Left ventricle myocardium superior (tissue), 1 donor: ENCODE results near the gene USP48. TPM values are rescaled to one million over a fixed set of nuclear protein-coding genes. Genes with fewer than 3 reads are reported as not detected.
"Not testable (repeated sequence)": the region's sequence is repeated elsewhere in the genome, so short reads cannot be mapped to it uniquely, and the experiment has no call there.

Experiments
- ATAC-seq: fragments of 200-7000 bp; cut with Tn5 transposase; one replicate; pipeline ENCODE4 v1.9.1; 2020; ENCODE audit warnings: mild to moderate bottlenecking, moderate library complexity
- DNase-seq: peaks from one replicate; pipeline ENCODE4 v3.0.0-alpha.2; 2020
- intact Hi-C: fragments of 100-400 bp; cut with micrococcal nuclease; formaldehyde crosslinking; loops from one replicate; pipeline ENCODE4 v1.11.0; 2022
- total RNA-seq: library from RNA; stranded (reverse); fragmentation: NEBNext Ultra II Directional; extraction: Animal tissue kit (Norgen Biotek cat#: 25700); gene quantifications from one replicate; pipeline ENCODE4 v1.2.1, GENCODE V29; 2021
- donor health status: DM: no; HTN: yes; CAD: no; lungs with severe emphysema.

The USP48 gene
- total RNA-seq, 1 donor from 2014 or later, result 40.3 TPM

DNA sequence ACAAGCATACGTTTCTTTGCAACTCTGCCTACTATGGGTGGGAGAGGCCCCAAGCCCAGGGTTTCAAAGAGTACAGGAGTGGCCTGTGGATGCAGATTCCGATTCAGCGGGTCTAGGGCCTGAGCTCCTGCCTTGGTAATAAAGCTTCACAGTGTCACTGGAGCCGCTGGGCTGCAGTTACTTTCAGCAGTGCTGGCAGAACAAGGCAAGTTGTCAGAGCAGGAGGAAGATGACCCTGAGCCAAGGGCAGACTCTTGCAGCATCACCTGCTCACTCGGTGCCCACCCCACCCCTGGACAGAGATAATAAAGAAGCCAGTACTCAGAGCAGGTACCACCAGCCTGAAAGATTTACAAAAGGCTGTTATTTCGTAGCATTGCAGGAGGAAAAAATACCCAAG, 105.8 kb downstream of the USP48 start:
- DNase-seq (no peak), ATAC-seq (no peak)
- intact Hi-C loops, result no loop called here

DNA sequence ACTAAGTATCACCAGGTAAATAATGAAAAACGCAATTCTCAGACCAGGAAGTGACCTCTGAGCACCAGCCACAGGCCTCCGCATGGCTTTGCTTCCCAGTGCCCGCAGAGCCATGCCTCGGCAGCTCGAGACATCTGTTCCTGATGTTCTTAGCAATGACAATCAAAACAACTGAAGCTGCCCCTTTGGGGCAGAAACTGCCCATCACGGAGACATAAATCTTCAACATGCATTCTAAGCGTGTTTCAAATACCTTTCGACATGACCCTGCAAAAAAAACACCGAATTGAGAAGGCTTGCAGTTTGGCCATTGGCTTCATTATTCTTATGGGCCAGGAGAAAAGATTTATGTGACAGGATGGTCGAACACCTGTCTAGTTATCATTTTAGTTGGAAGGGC, 108.0 kb downstream of the USP48 start:
- ATAC-seq (no peak), DNase-seq (no peak)
- intact Hi-C loops, result no loop called here

DNA sequence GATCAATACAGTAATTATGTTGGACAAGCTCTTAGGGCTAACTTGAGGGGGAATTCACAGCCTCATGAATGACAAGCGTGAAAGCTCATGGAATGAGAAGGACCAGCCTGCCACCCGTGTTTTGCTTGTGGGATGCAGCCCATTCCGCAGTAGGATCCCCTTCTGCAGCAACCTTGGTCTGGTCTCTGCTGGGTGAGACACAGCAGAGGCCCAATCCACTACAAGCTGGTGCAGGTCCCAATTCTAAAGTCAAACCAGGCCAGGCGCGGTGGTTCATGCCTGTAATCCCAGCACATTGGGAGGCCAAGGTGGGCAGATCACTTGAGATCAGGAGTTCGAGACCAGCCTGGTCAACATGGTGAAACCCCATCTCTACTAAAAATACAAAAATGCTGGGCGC, 109.1 kb downstream of the USP48 start:
- DNase-seq, ATAC-seq, intact Hi-C loops: not testable (repeated sequence)

DNA sequence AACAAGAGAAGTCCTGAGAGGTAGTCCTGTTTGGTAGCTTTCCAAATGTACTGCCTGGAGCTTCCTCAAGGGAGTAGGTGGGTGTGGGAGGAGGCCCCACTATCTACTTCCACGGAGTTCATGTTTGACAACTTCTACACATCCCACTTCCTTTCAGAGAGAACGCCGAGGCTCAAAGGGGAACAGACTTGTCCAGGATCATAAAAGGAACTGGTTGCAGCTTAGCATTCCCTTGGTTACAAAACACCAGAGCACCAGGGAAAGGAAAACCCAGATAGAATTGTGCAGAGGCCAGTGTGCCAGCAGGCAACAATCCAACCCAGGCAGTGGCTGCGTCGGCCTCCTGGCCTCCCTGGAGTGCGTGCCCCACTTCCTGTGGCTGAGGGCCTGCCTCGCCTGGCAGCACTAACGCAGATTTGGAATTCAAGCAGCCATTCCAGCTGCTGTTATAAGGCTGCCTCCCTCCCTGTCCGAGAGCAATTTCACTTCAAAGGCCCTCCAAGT, 109.6 kb downstream of the USP48 start:
- DNase-seq (peak; percentile 87), ATAC-seq (peak; percentile 85)
- intact Hi-C loops, result no loop called here

DNA sequence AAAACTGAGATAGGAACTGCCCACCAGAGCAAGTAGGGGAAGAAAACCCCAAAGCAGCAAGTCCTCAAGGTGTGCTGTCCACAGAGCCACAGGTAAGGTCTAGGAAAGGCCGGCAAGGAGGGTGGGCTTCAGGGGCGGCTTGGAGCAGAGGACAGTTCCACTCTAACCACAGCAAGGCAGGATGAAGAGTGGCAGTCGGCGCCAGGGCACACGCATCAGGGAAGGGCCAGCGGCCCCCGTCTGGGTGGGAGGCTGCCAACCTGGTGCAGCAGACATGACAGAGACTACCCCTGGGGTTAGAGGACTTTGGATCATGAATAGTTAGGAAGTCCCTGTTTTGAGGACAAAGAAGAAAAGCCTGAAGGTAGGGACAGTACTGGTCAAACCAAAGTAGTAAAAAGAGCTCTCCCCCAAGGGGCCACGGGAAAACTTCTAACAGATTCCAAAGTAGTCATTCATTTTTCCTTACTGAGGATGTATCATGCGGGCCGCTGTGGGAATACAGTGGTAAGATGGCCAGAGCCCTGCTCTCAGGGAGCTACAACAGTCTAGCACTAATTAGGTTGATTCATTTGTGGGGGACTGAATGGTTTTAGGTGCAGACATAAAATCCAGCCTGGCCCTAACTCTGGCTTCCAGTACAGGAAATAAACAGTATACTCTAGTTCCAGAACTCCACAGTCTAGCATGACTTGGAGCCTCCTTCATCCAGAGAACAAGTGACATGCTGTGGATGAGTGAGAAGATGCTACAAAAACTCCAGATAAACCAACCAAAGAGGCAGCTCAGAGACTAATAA, 110.3 kb downstream of the USP48 start:
- intact Hi-C loops, result no loop called here
- ATAC-seq, result no peak
- no peak for DNase-seq

DNA sequence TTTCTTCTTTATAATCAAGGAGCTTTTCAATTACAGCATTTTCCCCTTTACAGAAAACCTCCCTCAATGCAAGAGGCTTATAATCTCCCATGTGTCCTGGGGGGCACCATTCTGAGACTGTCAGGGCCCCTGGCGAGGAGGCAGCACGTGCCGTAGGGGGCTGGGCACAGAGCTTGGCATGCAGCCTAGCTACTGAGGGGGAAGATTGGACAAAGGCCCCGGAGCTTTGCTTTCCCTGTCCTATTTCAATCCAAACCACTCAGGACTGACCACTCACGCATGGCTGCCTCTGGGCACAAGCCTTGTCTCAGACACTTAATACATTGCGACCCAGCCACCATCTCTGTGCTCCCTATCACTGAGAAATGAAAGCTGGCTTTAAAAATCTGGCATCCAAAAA, 111.0 kb downstream of the USP48 start:
- DNase-seq (no peak), ATAC-seq (peak; percentile 8)
- intact Hi-C loops, result no loop called here

DNA sequence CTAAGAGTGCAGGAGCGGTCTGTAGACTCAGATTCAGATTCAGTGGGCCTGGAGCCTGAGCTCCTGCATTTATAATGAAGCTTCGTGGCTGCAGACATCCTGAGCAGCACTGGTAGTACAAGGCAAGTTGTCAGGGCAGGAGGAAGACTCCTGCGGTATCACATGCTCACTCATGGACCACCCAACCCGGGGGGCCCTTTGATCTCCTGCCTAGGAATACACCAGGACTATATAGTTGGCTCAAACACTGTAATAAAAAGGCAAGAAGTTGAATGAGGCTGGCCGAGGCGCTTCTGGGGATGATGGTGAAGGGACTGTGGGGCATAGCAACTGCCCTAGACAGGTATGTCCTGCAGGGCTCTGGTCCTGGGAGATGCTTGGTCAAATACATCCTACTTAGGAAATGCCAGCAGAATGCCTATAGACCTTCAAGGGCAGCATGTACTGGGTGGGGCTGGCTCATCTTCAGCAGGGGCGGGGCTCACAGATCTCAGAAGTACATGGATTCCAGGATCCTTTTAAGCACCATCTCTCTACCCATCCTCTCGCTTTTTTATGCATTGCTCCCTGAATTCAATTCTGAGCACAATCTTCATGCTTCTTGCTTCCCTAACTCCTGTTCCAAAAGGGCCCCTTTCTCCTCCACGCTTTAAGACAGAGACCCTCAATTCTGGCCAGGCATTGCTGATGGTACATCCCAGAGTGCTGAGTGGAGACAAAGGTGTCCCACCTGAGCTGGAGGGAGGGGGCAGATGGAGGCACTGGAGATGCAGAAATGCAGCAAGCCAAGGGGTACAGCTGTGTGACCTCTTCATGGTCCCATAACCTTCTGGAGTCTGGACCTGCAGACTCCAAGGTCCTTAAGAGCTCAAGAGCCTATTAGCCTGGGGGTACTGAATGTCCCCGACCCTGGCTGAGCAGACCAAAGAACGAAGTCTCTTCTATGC, 111.7 kb downstream of the USP48 start:
- no peak for ATAC-seq
- intact Hi-C loops, result no loop called here
- no peak for DNase-seq

DNA sequence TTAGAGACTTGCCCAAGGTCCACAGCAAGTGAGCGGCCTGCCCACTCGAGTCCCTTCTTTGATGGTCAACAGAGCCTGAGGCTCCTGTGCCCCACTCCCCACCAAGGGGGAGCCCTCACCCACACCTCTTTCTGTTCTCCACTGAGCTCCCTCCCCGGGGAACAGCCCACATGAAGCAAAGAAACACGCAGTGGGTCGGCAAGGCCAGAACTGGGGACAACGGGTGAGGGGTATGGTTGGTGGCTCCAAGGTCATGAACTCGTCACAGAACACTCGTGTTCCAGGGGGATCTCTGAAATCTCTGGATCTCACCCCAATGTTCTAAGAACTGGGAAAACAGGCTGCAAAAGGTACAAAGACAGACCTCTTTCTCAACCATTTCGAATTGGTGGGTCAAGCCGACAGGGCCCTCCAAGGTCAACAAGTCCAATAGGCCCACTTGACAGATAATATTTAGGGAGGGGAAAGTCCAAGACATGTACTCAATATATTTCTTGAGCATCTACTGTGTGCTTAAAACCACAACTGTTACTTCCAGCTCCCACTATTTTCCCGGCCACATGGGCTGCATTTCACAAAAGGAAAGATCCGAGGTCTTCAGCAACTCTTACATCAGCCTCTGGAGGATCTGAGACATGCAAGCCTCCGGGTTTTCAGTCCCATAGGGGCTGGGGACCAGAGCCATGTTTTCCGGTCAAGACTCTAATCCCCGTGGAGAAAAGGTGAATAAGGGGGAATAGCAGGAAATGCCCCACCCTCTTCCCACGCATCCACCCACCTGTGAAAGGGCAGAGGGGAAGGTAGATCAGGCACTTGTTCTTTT, 112.7 kb downstream of the USP48 start:
- no peak for DNase-seq
- no peak for ATAC-seq
- intact Hi-C loops, result no loop called here

DNA sequence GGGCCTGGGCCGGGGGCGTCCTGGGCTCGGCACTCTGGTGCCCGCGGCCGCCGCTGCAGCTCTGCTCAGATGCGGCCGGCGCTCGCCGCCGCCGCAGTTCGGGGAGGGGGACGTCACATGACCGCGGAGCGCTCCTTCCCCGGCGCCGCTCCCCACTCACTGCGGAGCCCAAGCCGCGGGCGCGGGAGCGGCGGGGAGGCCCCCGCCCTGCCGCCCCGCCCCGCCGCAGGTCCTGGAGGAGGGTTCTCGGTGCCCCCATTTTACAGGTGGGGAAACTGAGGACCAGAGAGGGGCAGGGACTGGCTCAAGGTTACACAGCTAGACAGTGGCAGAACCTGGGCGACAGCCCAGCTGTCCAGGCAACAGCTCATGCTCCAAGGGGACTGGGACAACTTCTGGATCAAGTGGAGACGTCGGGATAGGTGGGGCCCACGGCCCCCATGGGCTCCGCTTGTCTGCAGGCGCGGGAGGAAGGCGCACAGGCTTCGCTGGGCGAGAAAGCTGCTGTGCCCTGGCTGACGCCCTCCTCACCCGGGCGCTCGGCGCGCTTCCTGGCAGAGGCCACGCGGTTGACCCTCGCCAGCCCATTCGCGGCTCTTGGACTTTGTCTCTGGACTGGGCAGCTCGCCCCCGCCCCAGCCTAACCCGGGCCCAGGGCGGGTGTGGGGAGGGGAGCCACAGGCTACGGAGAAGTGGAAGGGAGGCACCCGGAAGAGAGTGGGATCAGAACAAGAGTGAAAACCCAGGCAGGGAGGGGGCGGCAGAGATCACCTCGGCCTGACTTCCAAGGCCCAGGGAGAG, 113.5 kb downstream of the USP48 start, which contains the start of gene RAP1GAP:
TSS of gene RAP1GAP (minus strand) at position 100 of the 801 bp plus-strand sequence. CDS start 49,325 bp downstream, outside the sequence.
- intact Hi-C loops, result no loop called here
- DNase-seq (peak; percentile 52), ATAC-seq (peak; percentile 6)

DNA sequence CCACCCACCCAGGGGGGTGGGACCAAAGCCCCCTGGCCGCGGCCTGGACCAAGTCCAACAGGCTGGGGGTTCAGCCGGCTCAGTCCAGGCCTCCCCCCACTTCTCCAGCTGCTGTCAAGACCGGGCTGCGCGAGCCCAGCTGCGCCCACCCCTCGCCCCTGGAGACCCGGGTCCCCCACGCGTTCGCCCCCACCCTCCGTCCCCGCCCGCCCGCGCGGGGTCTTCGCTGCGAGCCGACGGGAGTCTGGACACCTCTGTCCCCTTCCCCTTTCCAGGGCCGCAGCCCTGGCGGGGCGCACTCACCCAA, 114.0 kb downstream of the USP48 start:
- intact Hi-C loops, result no loop called here
- no peak for DNase-seq

DNA sequence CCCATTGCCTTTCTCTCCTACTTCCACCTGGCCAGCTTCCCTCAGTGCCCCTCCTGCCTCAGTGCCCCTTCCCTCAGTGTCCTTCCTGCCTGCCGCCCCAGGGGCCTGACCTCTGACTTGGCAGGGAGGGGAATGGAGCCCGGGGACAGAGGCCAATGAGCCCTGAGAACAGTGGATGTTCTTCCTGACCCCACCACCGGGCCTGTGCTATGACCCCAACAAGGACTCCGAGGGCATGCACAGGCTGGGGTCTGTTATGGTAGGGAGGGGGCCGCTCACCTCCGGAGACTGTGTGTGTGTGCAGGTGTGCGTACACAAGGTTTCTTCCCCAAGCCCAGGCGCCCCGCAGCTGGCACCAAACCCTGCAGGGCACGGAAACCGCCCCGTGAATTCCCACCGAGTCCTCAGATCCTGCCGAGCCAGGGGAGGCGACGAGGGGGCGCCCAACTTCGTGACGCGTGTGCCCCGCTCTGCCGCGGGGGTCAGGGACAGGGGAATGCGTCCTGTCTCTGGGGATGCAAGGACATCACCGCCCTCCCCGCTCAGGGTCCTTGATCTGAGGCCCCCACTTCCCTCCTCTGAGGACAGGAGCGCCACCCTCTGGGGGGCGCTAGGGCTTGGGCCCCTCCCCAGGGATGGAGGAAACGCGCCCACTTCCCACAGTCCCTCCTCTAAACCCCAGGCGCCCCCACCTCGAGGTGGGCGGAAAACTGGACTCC, 114.6 kb downstream of the USP48 start:
- intact Hi-C loops, result no loop called here
- DNase-seq (no peak), ATAC-seq (no peak)

More for the DNA sequence above, 114.0 kb downstream of the USP48 start:
- ATAC-seq, result no peak

DNA sequence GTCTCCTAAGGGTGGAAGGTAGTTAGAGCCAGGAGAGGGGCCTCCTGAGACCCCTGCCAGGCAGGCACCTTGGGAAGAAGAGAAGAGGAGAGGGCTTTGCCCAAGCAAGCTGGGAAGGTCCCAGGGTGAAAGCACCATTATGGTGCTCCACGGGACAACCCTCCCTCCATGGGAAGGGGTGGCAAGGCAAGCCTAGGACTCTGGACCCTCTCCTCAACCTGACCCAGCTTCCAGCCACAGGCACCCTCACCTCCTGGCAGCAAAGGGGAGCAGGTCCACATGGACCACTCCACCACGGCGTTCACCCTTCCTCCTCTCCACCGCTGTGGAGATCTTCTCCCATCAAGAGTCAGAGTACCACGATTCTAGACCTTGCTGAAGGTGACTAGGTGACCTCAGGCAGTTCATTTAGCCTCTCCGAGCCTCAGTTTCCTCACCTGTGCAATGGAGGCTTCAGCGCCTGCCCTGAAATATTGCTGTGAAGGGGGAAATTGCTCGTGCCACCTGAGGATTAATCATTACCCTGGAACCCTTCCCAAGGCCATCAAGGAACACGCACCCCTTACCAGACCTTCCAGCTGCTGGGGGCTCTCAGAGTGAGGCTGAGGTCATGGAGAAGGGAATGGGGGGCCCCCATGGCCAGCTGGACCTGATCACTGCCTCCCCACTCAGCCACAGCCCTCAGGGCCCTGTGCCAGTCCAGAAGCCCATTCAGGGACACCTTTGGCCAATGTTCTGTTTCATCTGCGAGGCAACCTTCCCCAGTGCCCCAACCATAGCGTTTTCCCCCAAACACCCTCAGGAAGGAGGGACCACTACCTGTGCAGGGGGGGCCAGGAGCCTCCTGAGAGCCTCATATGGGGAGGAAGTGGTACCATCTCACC, 115.4 kb downstream of the USP48 start:
- DNase-seq (no peak), ATAC-seq (no peak)
- intact Hi-C loops, result no loop called here

DNA sequence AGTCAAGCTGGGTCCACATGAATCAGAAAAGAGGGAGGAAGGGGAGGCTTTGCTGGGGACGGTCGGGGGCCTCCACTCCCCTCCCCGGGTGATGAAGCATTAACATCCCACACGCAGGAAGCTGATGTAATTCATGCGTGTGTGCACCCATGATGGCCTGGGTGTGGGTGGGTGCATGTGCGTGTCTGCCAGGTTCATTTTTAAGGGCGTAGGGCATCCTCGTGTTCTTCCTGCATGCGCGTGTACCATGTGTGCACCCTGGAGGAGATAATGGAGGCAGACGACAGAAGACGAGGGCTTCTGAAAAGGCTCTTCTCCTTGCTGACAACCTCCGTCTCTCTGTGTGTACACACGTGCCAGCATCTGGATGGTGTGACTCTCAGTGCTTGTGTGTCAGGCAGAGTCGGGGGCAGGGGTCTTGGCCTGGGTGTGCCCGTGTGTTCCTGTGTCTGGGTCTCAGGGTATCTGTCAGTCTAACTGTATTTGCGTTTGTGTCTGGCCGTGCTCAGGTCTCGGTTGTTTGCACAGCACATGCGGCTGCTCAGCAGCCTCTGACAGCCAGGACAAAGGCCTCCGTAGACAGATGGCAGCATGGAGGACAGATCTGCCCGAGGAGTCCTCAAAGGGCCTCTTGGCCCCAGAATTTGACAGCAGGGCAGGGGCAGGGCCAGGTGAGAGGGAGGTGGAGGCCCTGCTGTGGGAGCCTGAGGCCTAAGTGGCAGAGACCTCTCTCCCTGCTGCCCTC, 116.2 kb downstream of the USP48 start:
- DNase-seq, result no peak
- intact Hi-C loops, result no loop called here
- ATAC-seq, result no peak

DNA sequence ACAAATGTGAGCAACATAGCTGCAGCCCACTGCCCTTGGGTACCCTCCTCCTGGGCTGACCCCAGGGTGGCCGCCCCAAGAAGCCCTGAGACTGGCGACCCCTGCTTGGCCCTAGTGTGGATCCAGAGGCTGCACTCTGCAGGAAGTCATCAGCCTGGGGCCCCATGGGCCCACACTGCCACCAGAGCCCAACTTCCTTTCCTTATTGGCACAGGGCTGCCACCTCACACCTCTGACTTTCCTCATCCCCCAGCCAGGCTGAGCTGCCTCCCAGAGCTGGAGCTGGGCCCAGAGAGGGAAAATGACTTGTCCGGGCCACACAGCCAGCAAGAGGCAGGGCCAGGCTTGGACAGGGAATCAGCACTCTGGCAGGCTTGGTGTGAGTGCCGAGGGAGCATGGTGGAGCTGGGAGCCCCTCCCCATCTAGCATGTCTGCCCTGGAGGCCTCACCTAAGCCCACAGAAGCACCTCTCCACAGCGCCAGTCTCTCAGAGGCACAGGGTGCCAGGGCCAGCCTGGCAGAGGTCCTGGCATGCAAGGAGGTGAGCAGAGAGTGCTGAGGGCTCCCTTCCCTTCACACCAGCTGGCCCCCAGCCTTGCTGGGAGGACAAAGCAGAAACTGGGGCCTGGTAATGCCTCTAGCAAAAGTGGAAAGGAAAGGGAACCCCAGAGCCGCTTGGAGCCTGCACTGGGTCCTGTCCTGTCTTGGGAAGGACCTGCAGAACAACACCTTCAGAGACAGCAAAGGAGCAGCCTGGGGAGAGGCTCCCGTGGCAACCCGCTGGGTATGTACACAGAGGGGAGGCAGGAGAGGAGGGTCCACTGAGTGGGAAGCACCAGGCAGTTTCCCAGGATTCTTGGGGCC, 117.0 kb downstream of the USP48 start:
- DNase-seq, result peak; percentile 83
- peak; percentile 88 for ATAC-seq
- intact Hi-C loops, result no loop called here

DNA sequence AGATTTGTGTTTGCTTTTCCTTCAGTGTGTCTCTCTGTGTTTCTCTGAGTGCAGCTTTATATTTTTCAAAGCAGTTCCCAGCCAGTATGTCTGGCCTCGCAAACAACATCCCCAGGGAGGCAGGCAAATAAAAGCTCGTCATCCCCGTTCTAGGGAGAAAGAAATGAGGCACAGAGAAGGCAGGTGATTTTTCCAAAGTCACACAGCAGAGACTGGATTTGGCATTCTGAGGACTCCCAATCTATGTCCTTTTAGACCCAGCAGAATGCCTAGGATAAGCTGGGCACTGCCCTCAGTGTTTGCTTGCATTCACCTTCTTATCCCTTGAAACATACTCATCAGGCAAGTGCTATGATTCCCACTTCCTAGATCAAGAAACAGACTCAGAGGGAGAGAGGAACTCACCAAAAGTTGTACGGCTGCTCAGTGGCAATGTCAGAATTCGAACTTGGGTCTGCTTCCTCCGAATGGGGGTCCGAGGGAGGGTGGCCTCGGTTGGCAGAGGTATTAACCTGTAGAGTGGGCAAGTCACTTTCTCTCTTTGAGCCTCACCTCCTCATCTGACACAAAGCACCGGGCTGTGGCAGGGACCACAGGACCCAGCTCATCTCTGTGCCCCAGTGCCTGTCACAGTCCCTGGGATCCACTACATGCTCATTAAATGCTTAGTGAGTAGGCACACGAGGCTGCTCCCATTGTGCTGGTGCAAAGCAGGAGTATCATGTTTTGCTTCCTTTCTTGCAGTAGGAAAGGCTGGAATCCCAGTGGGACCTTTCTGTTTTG, 118.0 kb downstream of the USP48 start:
- intact Hi-C loops, result no loop called here
- no peak for ATAC-seq
- no peak for DNase-seq
